ENCODE measurements around the gene PRRT1.
A peak's percentile ranks its signal among the peaks of the same experiment; 100 is the strongest.
"Not testable (repeated sequence)": the region's sequence is repeated elsewhere in the genome, so short reads cannot be mapped to it uniquely, and the experiment has no call there.

Gene PRRT1

GRCh38 chr6:32187725-32188380, 36.1 kb upstream of the PRRT1 start:
- not testable (repeated sequence) for DNase-seq

GRCh38 chr6:32187009-32187709, 35.4 kb upstream of the PRRT1 start:
- peak; percentile 36 for DNase-seq

GRCh38 chr6:32186151-32186840, 34.6 kb upstream of the PRRT1 start:
- not testable (repeated sequence) for DNase-seq

- DNase-seq, result peak; percentile 58
Observed at GRCh38 chr6:32185681-32186131, 34.0 kb upstream of the PRRT1 start.

- DNase-seq, result no peak
Observed at GRCh38 chr6:32184084-32184640, 32.4 kb upstream of the PRRT1 start, which contains the start of gene AGER. Gene AGER, minus strand, starts transcription at chr6:32184253. Its CDS starts 31 bp downstream, at chr6:32184222.

- no peak for DNase-seq
Observed at GRCh38 chr6:32183483-32184083, 31.8 kb upstream of the PRRT1 start.

- DNase-seq, result no peak
Observed at GRCh38 chr6:32183030-32183429, 31.3 kb upstream of the PRRT1 start.

GRCh38 chr6:32182555-32182981, 30.8 kb upstream of the PRRT1 start:
- DNase-seq, result no peak

GRCh38 chr6:32181915-32182529, 30.3 kb upstream of the PRRT1 start:
- DNase-seq, result no peak

- no peak for DNase-seq
Observed at GRCh38 chr6:32181148-32181702, 29.5 kb upstream of the PRRT1 start.

- DNase-seq, result no peak
Observed at GRCh38 chr6:32179766-32180405, 28.1 kb upstream of the PRRT1 start.

- peak; percentile 60 for DNase-seq
Observed at GRCh38 chr6:32178547-32179440, 27.1 kb upstream of the PRRT1 start.

- peak; percentile 100 for DNase-seq
Observed at GRCh38 chr6:32177788-32178546, 26.2 kb upstream of the PRRT1 start, which contains the start of gene RNF5. Gene RNF5, plus strand, starts transcription at chr6:32178405. Its CDS starts 107 bp downstream, at chr6:32178512.

GRCh38 chr6:32177183-32177787, 25.5 kb upstream of the PRRT1 start:
- DNase-seq, result peak; percentile 88

GRCh38 chr6:32176476-32177182, 24.9 kb upstream of the PRRT1 start:
- peak; percentile 69 for DNase-seq

- peak; percentile 98 for DNase-seq
Observed at GRCh38 chr6:32175711-32176475, 24.2 kb upstream of the PRRT1 start, which contains the start of gene AGPAT1. Gene AGPAT1, minus strand, starts transcription at chr6:32176084. Its CDS starts 4,588 bp downstream, at chr6:32171496.

- no peak for DNase-seq
Observed at GRCh38 chr6:32175322-32175710, 23.6 kb upstream of the PRRT1 start.

- no peak for DNase-seq
Observed at GRCh38 chr6:32174416-32174815, 22.7 kb upstream of the PRRT1 start.
